HepG2 (cell line): ENCODE data around the gene ATOH8. TPM values are rescaled to one million over a fixed set of nuclear protein-coding genes. Genes with fewer than 3 reads are reported as not detected.

Experiments used
- ATAC-seq: fragments of 200-7000 bp; cut with Tn5 transposase; 3 replicates; pipeline ENCODE4 v1.9.1; 2020; ENCODE audit warnings: mild to moderate bottlenecking, moderate library complexity
- BruUV-seq: library from RNA; stranded (reverse); fragments of 400-500 nt; replicated peaks from 2 replicates; lab custom pipeline; 2021; lab: Mats Ljungman, UMichigan
- CTCF ChIA-PET: fragments of 300-600 bp; formaldehyde crosslinking; extraction: SDS; loops from one replicate; lab custom pipeline; 2021; ENCODE audit warnings: low total read pairs, inconsistent platforms, low intra/inter-chr PET ratio; lab: Yijun Ruan, JAX
- POLR2A ChIA-PET: fragments of 350-600 bp; sonication (Branson Sonifier 250); formaldehyde crosslinking; loops from one replicate; lab custom pipeline; 2020; ENCODE audit warnings: antibody characterized with exemption, inconsistent platforms; lab: Yijun Ruan, JAX
- DNase-seq: peaks from one replicate; pipeline ENCODE4 v3.0.0-alpha.2; 2015; ENCODE audit warnings: low spot score
- FAIRE-seq: peaks from 3 replicates; lab custom pipeline; 2011; peaks lifted over from hg19 to GRCh38; lab: Jason Lieb, UNC
- H2AFZ ChIP-seq: one replicate; pipeline ENCODE4 v1.6.1; 2011; ENCODE audit warnings: low read length, inconsistent platforms
- H3K27ac ChIP-seq: fragments of 300-600 bp; 3 replicates; pipeline ENCODE4 v1.8.0; 2011; ENCODE audit warnings: mixed run types, mild to moderate bottlenecking, mixed read lengths, low read length, inconsistent platforms; ENCODE audit not compliant: insufficient read depth; ENCODE audit errors: extremely low read length
- H3K27me3 ChIP-seq, 2 experiments: fragments of 200-600 bp in 1 of 2; 2 replicates in 1 of 2; 3 replicates in 1 of 2; pipeline versions ENCODE4 v1.6.0 to v1.8.0; 2011; ENCODE audit warnings: low read length in 2 of 2, mild to moderate bottlenecking in 2 of 2, moderate library complexity in 2 of 2, inconsistent platforms in 1 of 2; ENCODE audit not compliant: insufficient read depth in 2 of 2, control insufficient read depth in 1 of 2
- H3K36me3 ChIP-seq, 2 experiments: fragments of 200-600 bp in 1 of 2; replicated peaks in 1 of 2; 2 replicates in 1 of 2; 3 replicates in 1 of 2; pipeline versions ENCODE4 v1.5.1 to v1.8.0; 2011; ENCODE audit warnings: low read length in 2 of 2, inconsistent platforms in 1 of 2; ENCODE audit not compliant: insufficient read depth in 2 of 2, control insufficient read depth in 1 of 2
- H3K4me1 ChIP-seq: 2 replicates; pipeline ENCODE4 v1.5.1; 2012; ENCODE audit warnings: low read length, inconsistent platforms; ENCODE audit not compliant: insufficient read depth
- H3K4me2 ChIP-seq: 2 replicates; pipeline ENCODE4 v1.6.0; 2011; ENCODE audit warnings: low read depth, low read length, inconsistent platforms
- H3K4me3 ChIP-seq, 3 experiments: fragments of 200-600 bp in 1 of 3; sonication (generic), shearing (Covaris generic) in 1 of 3; replicated peaks in 1 of 3; 2 replicates each; pipeline ENCODE4 v1.5.1; 2011 to 2016; ENCODE audit warnings: low read length in 3 of 3, inconsistent platforms in 2 of 3, low read depth in 2 of 3, mild to moderate bottlenecking in 2 of 3, control low read depth in 1 of 3, mixed read lengths in 1 of 3; ENCODE audit not compliant: insufficient read depth in 1 of 3
- H3K79me2 ChIP-seq: one replicate; pipeline ENCODE4 v1.6.1; 2011; ENCODE audit warnings: low read length, inconsistent platforms; ENCODE audit not compliant: insufficient read depth
- H3K9ac ChIP-seq: 2 replicates; pipeline ENCODE4 v1.6.0; 2011; ENCODE audit warnings: mild to moderate bottlenecking, low read depth, low read length, inconsistent platforms; ENCODE audit not compliant: insufficient read depth
- H3K9me3 ChIP-seq: 2 replicates; pipeline ENCODE4 v1.5.1; 2012; ENCODE audit warnings: mild to moderate bottlenecking, low read length
- H4K20me1 ChIP-seq: 2 replicates; pipeline ENCODE4 v1.6.0; 2011; ENCODE audit warnings: inconsistent platforms, mild to moderate bottlenecking, low read length, moderate library complexity; ENCODE audit not compliant: insufficient read depth
- DPF2 ChIP-seq: sonication (generic); formaldehyde crosslinking; IDR thresholded peaks from 2 replicates; pipeline ENCODE4 v1.4.0; 2020; ENCODE audit warnings: mild to moderate bottlenecking, low read depth, missing genetic modification reagents, borderline replicate concordance
- FOSL2 ChIP-seq: sonication (generic); formaldehyde crosslinking; IDR thresholded peaks from 2 replicates; pipeline ENCODE4 v1.4.0; 2020; ENCODE audit warnings: missing genetic modification reagents
- GATA4 ChIP-seq: sonication (generic); IDR thresholded peaks from 2 replicates; pipeline ENCODE4 v1.6.1; 2016; ENCODE audit warnings: antibody characterized with exemption, low read depth, borderline replicate concordance
- JUN ChIP-seq: sonication (generic); formaldehyde crosslinking; IDR thresholded peaks from 2 replicates; pipeline ENCODE4 v1.4.0; 2020; ENCODE audit warnings: mild to moderate bottlenecking, missing genetic modification reagents
- KAT7 ChIP-seq: IDR thresholded peaks from 2 replicates; pipeline ENCODE4 v1.6.1; 2018; ENCODE audit warnings: borderline replicate concordance, missing compliant biosample characterization
- KLF12 ChIP-seq: sonication (generic); formaldehyde crosslinking; IDR thresholded peaks from 2 replicates; pipeline ENCODE4 v1.4.0; 2020; ENCODE audit warnings: missing genetic modification reagents, borderline replicate concordance
- KMT2B ChIP-seq: IDR thresholded peaks from 2 replicates; pipeline ENCODE4 v1.6.1; 2016; ENCODE audit warnings: missing genetic modification reagents, missing compliant biosample characterization
- MEIS1 ChIP-seq: sonication (generic); formaldehyde crosslinking; IDR thresholded peaks from 2 replicates; pipeline ENCODE4 v1.9.0; 2021; ENCODE audit warnings: mild to moderate bottlenecking, missing genetic modification reagents, moderate library complexity, borderline replicate concordance
- RFX1 ChIP-seq: fragments of 450-650 bp; IDR thresholded peaks from 2 replicates; pipeline ENCODE4 v1.6.1; 2017
- RXRB ChIP-seq: IDR thresholded peaks from 2 replicates; pipeline ENCODE4 v1.6.1; 2016; ENCODE audit warnings: borderline replicate concordance, missing genetic modification reagents, missing compliant biosample characterization
- SIX1 ChIP-seq: sonication (generic); formaldehyde crosslinking; IDR thresholded peaks from 2 replicates; pipeline ENCODE4 v1.4.0; 2020; ENCODE audit warnings: missing genetic modification reagents, borderline replicate concordance
- SMARCC2 ChIP-seq: fragments of 450-650 bp; IDR thresholded peaks from 2 replicates; pipeline ENCODE4 v1.6.1; 2017; ENCODE audit warnings: antibody characterized with exemption, mild to moderate bottlenecking
- ZNF3 ChIP-seq: IDR thresholded peaks from 2 replicates; pipeline ENCODE4 v1.7.0; 2017; ENCODE audit warnings: inconsistent platforms
- ZNF737 ChIP-seq: sonication (generic); formaldehyde crosslinking; IDR thresholded peaks from 2 replicates; pipeline ENCODE4 v1.5.0; 2020; ENCODE audit warnings: missing genetic modification reagents, mild to moderate bottlenecking, borderline replicate concordance
- ZNF749 ChIP-seq: sonication (generic); formaldehyde crosslinking; IDR thresholded peaks from 2 replicates; pipeline ENCODE4 v1.8.0; 2022; ENCODE audit warnings: mild to moderate bottlenecking, missing genetic modification reagents, moderate library complexity, borderline replicate concordance
- ZNF776 ChIP-seq: sonication (generic); formaldehyde crosslinking; IDR thresholded peaks from 2 replicates; pipeline ENCODE4 v1.4.0; 2020; ENCODE audit warnings: mild to moderate bottlenecking, missing genetic modification reagents
- WGBS: methylation state at CpG from one replicate; pipeline ENCODE4 v1.1.6; 2017; ENCODE audit warnings: low lambda C conversion rate; 5-methylcytosine and 5-hydroxymethylcytosine counted together
- in situ Hi-C: cut with HindIII; loops from 2 replicates; pipeline ENCODE4 v1.10.0; 2017; ENCODE audit warnings: low pct_unique_long_range_greater_than_20kb; ENCODE audit not compliant: extremely low pct_ligation_motif_present
- intact Hi-C: fragments of 100-400 bp; cut with micrococcal nuclease; formaldehyde crosslinking; loops from one replicate; pipeline ENCODE4 v1.10.0; 2022; ENCODE audit not compliant: unreplicated experiment
- polyA plus RNA-seq, 8 experiments: library from polyadenylated mRNA; depleted of rRNA in 3 of 8; stranded (reverse) in 7 of 8; unstranded in 1 of 8; fragments of >200 nt; fragmentation: Illumina TruSeq in 4 of 8; extraction: Trizol in 4 of 8; gene quantifications; 2 replicates each; pipeline versions ENCODE4 v1.2.1 to v1.2.3, GENCODE V29; 2011 to 2016; ENCODE audit warnings: low read depth in 4 of 8, missing spikeins in 1 of 8, mixed read lengths in 1 of 8; ENCODE audit not compliant: insufficient read depth in 1 of 8
- total RNA-seq, 5 experiments: library from RNA; depleted of rRNA; stranded (reverse); fragments of >200 nt; fragmentation: Illumina TruSeq; extraction: Trizol; gene quantifications; 2 replicates each; pipeline ENCODE4 v1.2.3, GENCODE V29; 2016; ENCODE audit warnings: low read depth in 1 of 5
- TF ChIP-seq, protein P1 (sequence below): sonication (generic); formaldehyde crosslinking; IDR thresholded peaks from 2 replicates; pipeline ENCODE4 v1.8.1; 2023; ENCODE audit warnings: mild to moderate bottlenecking, missing genetic modification reagents

ATOH8 gene
- total and polyA plus RNA-seq, 2 of the 13 experiments (the other 11 are each of a cell fraction or from before 2014, with no cell fraction given) = 0.13 to 0.61 TPM

DNA sequence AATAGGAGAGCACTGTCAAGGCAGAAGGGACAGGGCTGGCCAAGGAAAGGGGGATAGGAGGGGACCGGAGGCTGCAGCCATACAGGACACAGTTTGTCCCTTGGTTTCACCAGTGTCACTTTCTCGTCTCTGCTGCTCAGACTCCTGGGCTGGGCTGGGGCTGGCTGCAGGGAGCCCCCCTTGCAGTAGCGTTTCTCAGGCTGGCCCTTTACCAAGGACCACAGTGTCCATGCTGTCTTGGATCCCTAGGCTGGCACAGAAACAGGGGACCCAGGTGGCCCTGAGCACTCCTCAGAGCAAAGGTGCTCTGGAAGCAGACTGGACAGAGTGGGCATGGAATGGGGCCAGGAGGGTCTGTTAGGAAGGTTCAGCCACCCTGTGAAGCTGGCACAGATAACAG, 34.8 kb downstream of the ATOH8 start:
- Histone ChIP-seq H3K4me3 (no peak overlapping the region), H2AFZ (no peak overlapping the region), H4K20me1 (no peaks in the 10 kb centered on the region), H3K9me3 (no peaks in the 10 kb centered on the region), H3K4me2 (no peak overlapping the region), H3K9ac (no peak overlapping the region), H3K27me3 (no peaks in the 10 kb centered on the region; a peak in 1 of 5 replicates), H3K4me1 (peaks cover 50% of the 10 kb centered on the region), H3K27ac (no peak overlapping the region), H3K79me2 (no peaks in the 10 kb centered on the region), H3K36me3 (no peaks in the 10 kb centered on the region)
- ChIA-PET CTCF (no interaction called here), POLR2A (no interaction called here)
- intact Hi-C loops = no loop called here
- TF ChIP-seq KMT2B (CRISPR knock-in tag) (no peak), SIX1 (CRISPR knock-in tag) (no peak), ZNF749 (no peak), KAT7 (no peak), ZNF737 (CRISPR knock-in tag) (no peak), KLF12 (CRISPR knock-in tag) (no peak), JUN (CRISPR knock-in tag) (no peak), SMARCC2 (no peak), MEIS1 (no peak), GATA4 (no peak), FOSL2 (CRISPR knock-in tag) (no peak), ZNF776 (CRISPR knock-in tag) (no peak), DPF2 (CRISPR knock-in tag) (no peak), ZNF3 (no peak), RXRB (CRISPR knock-in tag) (no peak), RFX1 (no peak)
- TF ChIP-seq, protein P1, sequence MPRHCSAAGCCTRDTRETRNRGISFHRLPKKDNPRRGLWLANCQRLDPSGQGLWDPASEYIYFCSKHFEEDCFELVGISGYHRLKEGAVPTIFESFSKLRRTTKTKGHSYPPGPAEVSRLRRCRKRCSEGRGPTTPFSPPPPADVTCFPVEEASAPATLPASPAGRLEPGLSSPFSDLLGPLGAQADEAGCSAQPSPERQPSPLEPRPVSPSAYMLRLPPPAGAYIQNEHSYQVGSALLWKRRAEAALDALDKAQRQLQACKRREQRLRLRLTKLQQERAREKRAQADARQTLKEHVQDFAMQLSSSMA (CRISPR knock-in tag) = no peak
- ATAC-seq = no peak
- no peak for DNase-seq
- in situ Hi-C loops = no loop called here
- no TSS peak for BruUV-seq
- no peak for FAIRE-seq
- WGBS = 91% methylated on average over 3 of the region's 3 CpGs
